ENCODE results near the gene SLC5A5. TPM values are rescaled to one million over a fixed set of nuclear protein-coding genes. Genes with fewer than 3 reads are reported as not detected.
A peak's percentile ranks its signal among the peaks of the same experiment; 100 is the strongest.

The SLC5A5 gene
- total RNA-seq, 1 experiment from 2014 or later, result 6.3 TPM

- intact Hi-C loops (cut with micrococcal nuclease; ENCODE audit: unreplicated experiment), result no loop called here
- ChIA-PET POLR2A (no interaction called here), CTCF (no interaction called here)
- Histone ChIP-seq H3K9me3 (ENCODE audit: control insufficient read depth, insufficient read depth, low read depth, low read length) (no peaks in the 10 kb centered on the region), H3K4me3 (ENCODE audit: low read depth in 2 of 2, low read length in 2 of 2) (no peak overlapping the region), H3K4me1 (ENCODE audit: control insufficient read depth, insufficient read depth, low read length) (peaks cover 4% of the 10 kb centered on the region; the same call in 1 of the 2 replicates), H3K27me3 (ENCODE audit: control insufficient read depth, insufficient read depth, low read length) (no peaks in the 10 kb centered on the region), H3K36me3 (ENCODE audit: control insufficient read depth, insufficient read depth, low read length) (no peaks in the 10 kb centered on the region), H3K27ac (ENCODE audit: low read length) (no peak overlapping the region)
- no peak for DNase-seq (ENCODE audit: low read depth, low spot score)
- TF ChIP-seq CTCF (IDR thresholded peaks at IDR 0.05) (no peak), REST (IDR thresholded peaks at IDR 0.05; ENCODE audit: insufficient read depth in 1 of 2, low read depth in 2 of 2, low read length in 1 of 2) (no peak), POLR2AphosphoS5 (IDR thresholded peaks at IDR 0.05; ENCODE audit: low read depth, low read length) (no peak), SIN3A (IDR thresholded peaks at IDR 0.05; ENCODE audit: borderline replicate concordance, insufficient read depth, low read depth, low read length) (no peak), TCF7L2 (IDR thresholded peaks at IDR 0.05; ENCODE audit: low read depth, low read length) (no peak)
- in situ Hi-C loops (cut with HindIII; ENCODE audit: low pct_unique_long_range_greater_than_20kb, low sequenced_read_pairs), result no loop called here
- BruUV-seq (replicated peaks), result no TSS peak
- no peak for ATAC-seq
Observed at GRCh38 chr19:17908244-17908643, 36.5 kb downstream of the SLC5A5 start.

GRCh38 chr19:17909003-17909732, 37.4 kb downstream of the SLC5A5 start:
- H3K27me3 ChIP-seq (ENCODE audit: control insufficient read depth, insufficient read depth, low read length), result no peaks in the 10 kb centered on the region
- intact Hi-C loops (cut with micrococcal nuclease; ENCODE audit: unreplicated experiment), result no loop called here
- no peak overlapping the region for H3K27ac ChIP-seq (ENCODE audit: low read length)
- no peaks in the 10 kb centered on the region for H3K36me3 ChIP-seq (ENCODE audit: control insufficient read depth, insufficient read depth, low read length)
- no peaks in the 10 kb centered on the region for H3K9me3 ChIP-seq (ENCODE audit: control insufficient read depth, insufficient read depth, low read depth, low read length)
- in situ Hi-C loops (cut with HindIII; ENCODE audit: low pct_unique_long_range_greater_than_20kb, low sequenced_read_pairs), result no loop called here
- ATAC-seq, result peak; percentile 69
- POLR2A ChIA-PET, result no interaction called here
- CTCF ChIA-PET, result interaction anchor here (0.7 kb wide), 1 partner anchor 38 kb away, joined by 3 read pairs; no protein-coding TSS in a partner anchor
- no peak overlapping the region for H3K4me3 ChIP-seq (ENCODE audit: low read depth in 2 of 2, low read length in 2 of 2)
- BruUV-seq (replicated peaks), result no TSS peak
- TF ChIP-seq POLR2AphosphoS5 (IDR thresholded peaks at IDR 0.05; ENCODE audit: low read depth, low read length) (no peak), REST (IDR thresholded peaks at IDR 0.05; ENCODE audit: insufficient read depth in 1 of 2, low read depth in 2 of 2, low read length in 1 of 2) (no peak), TCF7L2 (IDR thresholded peaks at IDR 0.05; ENCODE audit: low read depth, low read length) (no peak), SIN3A (IDR thresholded peaks at IDR 0.05; ENCODE audit: borderline replicate concordance, insufficient read depth, low read depth, low read length) (no peak), CTCF (IDR thresholded peaks at IDR 0.05) (no peak)
- DNase-seq (ENCODE audit: low read depth, low spot score), result no peak
- peaks cover 4% of the 10 kb centered on the region; the same call in 1 of the 2 replicates for H3K4me1 ChIP-seq (ENCODE audit: control insufficient read depth, insufficient read depth, low read length)
